Stimulated activated CD8-positive, alpha-beta memory T cell treated with anti-CD3 and anti-CD28 coated beads, Interleukin-15, amount 100 ng/mL, for 1 hour (primary cell): Measurements from ENCODE around the gene KISS1R.

ENCODE experiments used
- DNase-seq: peaks from one replicate; pipeline ENCODE4 v3.0.0-alpha.2; 2020; ENCODE audit warnings: low read depth

KISS1R gene

DNA sequence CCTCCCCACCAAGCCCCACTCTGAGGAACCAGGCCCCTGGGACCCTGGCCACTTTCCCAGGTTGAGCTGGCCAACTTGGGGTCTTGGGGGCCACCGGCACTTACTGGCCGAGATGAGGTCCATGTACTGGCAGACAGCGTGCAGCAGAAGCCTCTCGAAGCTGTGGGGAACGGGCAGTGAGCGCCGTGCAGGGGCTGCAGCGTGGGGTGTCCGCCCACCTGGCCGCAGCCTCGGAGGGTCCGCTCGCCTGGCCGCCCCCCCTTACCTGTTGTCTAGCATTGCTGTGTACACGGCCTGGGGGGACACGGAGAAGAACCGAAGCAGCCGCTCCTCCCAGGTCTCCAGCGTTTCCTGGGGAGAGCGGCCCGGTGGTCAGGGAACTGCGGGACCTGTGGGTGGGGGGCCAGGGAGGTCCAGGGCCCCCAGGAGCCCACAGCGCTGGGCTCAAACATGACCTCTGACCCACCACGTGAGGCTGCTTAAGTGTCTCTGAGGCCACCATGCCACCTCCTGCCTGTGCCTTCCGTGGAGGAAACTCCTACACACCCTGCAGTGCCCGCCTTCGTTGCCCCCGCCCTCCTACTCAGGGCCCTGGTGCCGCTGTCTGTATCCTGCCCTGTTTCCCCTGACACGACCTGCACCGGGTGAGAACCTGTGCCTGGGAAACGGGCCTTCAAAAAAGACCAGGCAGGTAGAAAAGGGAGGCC is 17.6 kb upstream of the KISS1R start:
- no peak for DNase-seq

DNA sequence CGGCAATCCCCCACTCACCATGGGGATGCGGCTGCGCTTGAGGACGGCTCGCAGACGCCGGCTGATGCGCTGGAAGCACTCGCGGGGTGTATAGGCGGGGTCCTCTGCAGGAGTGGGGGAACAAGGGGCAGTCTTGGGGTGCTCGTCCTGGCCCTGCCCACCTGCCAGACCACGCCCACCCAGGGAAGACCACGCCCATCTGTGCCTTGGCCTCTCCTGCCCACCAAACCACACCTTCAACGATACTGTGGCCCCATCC is 17.2 kb upstream of the KISS1R start:
- DNase-seq: no peak

GRCh38 chr19:900302-901111 is 16.6 kb upstream of the KISS1R start:
- DNase-seq: no peak

DNA sequence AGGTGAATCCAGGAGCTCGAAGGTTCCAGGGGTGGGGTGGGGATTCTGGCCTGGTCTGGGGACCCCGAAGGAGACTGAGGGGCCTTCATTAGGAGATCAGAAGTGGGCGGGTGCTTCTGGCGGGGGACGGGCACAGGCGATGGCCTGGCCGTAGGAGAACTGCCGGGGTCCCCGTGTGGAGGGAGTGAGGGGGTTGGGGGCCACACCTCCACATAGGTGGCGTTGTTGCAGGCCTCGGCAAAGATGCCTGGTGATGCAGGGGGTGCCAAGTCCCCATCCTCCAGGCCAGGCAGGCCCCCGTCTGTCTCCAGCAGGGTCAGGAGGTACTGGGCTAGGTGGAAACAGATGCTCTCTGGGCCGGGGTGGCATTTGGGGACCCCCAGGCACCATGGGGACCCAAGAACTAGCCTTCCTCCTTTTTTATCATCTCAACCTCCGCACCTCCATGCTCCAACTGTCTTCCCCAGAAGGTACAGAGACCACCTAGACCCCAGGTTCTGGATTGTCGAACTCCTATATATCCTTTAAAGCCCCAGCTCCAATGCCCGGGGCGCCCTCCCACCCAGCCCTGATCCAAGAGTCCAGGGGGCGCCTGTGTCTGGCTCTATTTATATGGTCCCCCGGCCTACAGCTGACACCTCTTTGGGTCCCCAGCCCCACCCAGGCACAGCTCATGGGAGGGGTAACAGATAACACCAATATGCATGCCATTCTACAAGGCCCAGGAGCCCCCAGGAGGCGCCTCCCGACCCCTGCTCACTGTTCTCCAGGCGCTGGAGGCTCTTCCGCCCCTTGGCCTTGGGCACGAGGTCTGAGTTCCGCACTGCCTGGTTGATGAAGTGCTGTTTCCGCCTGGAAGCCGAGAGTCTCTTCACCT is 15.7 kb upstream of the KISS1R start:
- no peak for DNase-seq

- no peak for DNase-seq
Measured at GRCh38 chr19:902093-902370, 15.1 kb upstream of the KISS1R start.

GRCh38 chr19:902446-903226 is 14.5 kb upstream of the KISS1R start:
- DNase-seq: no peak

- DNase-seq: no peak
Measured at GRCh38 chr19:903266-903797, 13.8 kb upstream of the KISS1R start.

DNA sequence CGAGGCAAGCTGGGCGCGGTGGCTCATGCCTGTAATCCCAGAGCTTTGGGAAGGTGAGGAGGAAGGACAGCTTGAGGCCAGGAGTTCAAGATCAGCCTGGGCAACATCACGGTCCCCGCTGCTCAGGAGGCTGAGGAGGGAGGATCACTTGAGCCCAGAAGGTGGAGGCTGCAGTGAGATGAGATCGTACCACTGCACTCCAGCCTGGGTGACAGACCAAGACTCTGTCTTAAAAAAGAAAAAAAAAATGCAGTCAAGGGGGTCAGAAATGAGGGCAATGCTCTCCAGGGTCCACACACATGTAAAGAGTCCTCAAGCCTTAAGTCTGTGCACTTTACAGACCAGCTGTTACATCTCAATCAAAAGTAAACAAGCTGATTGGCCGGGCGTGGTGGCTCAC is 12.6 kb upstream of the KISS1R start:
- DNase-seq: no peak

- no peak for DNase-seq
Measured at GRCh38 chr19:906480-906879, 10.7 kb upstream of the KISS1R start.

DNA sequence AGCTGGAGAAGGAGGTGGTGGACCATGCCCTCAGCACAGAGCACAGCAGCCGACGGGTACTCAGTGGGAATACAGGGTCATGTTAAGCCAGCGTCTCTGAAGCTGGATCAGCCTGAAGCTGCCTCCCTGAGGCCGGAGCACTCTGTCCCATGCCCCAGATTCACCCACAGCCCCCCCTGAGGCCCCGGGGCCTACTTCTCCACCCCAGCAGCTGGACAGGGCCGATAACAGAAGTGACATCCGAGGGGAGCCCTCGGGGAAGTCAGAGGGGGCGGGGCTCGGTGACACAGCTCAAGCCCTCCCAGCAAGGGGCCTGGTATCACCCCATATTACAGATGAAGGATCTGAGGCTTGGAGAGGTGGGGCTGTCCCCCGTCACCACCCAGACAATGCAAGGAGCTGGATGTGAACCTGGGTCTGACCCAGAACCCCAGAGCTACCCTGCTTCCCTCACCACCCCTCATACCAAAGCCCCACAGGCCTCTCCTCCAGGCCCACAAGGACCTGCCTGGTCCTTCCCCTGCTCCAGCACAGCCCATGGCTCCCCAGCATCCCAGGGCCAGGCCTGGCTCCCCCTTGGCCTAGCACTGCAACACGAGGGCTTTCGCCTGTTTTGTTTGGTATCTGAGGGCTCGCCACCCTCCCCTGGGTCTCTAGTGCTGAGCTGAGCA is 9.8 kb upstream of the KISS1R start:
- DNase-seq: no peak

- no peak for DNase-seq
Measured at GRCh38 chr19:911197-912033, 5.7 kb upstream of the KISS1R start.

- no peak for DNase-seq
Measured at GRCh38 chr19:912181-913079, 4.7 kb upstream of the KISS1R start.

DNA sequence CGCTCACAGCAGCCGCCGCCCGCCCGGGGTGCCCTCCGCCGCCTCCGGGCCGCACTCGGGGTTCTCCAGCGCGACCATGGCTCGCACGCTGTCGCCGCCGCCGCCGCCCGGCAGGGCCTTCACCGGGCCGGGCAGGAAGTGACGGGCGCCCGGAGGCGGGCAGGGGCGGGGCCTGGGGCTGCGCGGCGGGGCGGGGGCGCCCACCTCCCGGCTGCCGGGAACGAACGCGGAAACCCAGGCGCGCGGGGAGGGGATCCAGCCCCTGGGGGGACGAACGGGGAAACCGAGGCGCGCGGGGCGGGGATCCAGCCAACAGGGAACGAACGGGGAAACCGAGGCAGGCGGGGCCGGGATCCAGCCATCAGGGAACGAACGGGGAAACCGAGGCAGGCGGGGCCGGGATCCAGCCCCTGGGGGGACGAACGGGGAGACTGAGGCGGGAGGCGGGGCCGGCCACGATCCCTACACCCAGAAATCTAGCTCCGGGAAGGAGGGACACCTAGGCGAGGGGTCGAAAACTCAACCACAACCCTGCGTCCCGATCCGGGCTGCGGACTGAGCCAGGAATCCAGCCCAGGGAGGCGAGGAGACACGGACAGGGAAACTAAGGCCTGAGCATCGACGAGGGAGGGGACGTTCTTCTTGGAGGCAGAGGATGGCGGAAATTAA is 3.9 kb upstream of the KISS1R start, which contains the start of gene R3HDM4:
TSS of gene R3HDM4 (minus strand) at position 140 of the 669 bp plus-strand sequence. CDS start at position 78, 62 bp downstream.
- peak; percentile 70 for DNase-seq

DNA sequence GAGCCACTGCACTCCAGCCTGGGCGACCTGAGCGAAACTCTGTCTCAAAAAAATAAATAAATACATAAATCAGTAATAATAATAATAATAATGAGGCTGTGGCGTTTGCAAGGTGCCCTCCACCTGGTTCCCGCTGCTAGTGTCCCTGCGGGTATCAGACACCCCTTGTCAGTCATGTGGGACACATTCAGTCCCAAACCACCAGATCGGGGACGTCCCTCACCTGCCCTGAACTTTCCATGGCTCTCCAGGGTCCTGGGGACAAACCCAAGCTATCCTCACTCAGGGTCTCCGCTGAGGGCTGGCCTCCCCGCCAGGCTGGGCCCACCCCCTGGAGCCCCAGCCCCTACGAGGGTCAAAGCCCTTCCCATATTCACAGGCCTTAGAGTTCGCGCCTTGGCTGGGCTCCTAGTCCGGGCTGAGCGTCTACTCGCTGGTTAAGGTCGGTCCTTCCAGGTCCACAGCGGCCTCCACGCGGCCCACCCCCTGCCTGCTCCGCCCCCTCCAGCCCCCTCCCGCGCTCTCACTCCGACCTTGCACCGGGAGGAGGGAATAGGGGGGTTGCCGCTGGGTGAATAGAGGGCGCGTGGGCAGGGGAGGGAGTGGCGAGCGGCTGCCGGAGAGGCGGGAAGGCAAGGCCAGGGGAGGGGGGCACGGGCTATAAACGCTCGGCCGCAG is 349 bp upstream of the KISS1R start:
- no peak for DNase-seq

DNA sequence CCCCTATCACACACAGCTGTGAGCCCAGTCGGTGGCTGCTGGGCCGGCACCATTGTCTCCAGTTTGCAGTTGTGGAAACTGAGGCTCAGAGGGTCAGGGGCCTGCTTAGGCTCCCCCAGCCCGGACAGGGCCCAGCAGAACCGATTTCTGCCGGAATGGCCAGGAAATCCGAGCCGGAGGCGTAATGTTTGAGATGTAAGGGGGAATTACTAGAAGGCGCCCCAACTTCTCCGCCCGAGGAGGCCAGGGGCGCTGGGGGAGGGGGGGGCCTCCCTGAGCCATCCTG is 962 bp downstream of the KISS1R start:
- no peak for DNase-seq

DNA sequence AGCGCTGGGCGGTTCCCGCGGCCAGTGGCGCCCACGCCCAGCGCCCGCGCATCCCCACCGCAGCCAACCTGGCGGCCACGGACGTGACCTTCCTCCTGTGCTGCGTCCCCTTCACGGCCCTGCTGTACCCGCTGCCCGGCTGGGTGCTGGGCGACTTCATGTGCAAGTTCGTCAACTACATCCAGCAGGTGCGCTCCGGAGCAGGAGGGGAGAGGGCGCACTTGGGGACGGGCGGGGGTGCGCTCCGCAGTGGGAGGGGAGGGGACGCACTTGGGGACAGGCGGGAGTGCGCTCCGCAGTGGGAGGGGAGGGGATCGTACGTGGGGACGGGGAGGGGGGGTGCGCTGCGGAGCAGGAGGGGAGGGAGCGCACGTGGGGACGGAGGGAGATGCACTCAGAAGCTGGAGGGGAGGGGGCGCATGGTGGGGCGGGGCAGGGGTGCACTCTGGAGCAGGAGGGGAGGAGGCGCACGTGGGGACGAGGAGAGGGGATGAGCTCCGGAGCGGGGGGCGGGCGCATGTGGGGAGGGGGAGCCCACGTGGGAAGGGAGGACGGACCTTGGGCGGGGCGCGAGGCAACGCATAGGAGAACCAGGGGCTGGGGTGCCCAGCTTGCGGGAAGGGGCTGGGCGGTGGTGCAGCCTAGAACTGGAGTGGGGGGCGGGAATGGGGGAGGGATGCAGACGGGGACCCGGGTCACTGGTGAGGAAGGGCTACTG is 1.5 kb downstream of the KISS1R start:
- DNase-seq: no peak

GRCh38 chr19:919199-920050 is 2.3 kb downstream of the KISS1R start:
- DNase-seq: no peak
